ENCODE measurements around the gene PXN.

DNA sequence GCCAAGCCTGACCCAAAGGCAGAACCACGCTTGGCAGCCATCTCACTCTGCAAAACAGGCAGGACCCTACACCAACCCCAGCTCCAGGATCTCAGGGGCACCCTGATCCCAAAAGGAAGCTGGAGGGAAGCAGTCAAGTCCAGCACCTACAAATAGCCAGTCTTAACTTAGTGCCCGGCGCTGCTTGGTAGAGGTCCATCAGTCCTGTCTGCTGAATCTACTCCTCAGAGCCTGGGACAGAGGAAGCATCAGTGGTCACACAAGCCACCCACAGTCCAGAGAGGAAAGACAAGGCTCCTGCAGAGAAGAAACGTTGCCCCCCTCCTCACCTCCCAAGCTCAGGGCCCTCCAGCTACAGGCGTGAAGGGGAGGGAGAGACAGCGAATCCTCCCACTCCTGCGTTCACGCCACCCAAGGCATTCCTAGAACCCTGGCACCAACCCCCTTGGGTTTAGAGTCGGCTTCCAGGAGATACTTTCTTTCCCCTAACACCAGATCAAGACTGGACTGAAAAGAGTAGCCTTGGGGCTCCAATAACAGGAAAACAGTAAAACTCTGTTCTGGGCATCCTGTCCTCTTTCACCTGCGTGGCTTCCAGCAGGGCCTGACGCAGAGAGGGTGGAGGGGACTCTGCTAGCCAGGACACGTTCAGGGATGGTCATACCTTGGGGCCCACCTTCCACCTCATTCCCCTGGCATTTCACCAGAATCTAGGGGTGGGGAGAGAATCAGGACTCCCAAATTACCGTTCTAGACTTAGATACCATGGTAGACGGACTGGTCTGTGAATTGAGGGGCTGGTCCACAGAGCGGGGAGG is 1.2 kb downstream of the PXN start:
- TF ChIP-seq MAX (IDR thresholded peaks at IDR 0.05) (no peak), YY1 (IDR thresholded peaks at IDR 0.05) (no peak), FOXA1 (IDR thresholded peaks at IDR 0.05) (no peak), HNF4G (IDR thresholded peaks at IDR 0.05) (no peak), NR2F2 (IDR thresholded peaks at IDR 0.05) (no peak)
- TF ChIP-seq, protein P1, sequence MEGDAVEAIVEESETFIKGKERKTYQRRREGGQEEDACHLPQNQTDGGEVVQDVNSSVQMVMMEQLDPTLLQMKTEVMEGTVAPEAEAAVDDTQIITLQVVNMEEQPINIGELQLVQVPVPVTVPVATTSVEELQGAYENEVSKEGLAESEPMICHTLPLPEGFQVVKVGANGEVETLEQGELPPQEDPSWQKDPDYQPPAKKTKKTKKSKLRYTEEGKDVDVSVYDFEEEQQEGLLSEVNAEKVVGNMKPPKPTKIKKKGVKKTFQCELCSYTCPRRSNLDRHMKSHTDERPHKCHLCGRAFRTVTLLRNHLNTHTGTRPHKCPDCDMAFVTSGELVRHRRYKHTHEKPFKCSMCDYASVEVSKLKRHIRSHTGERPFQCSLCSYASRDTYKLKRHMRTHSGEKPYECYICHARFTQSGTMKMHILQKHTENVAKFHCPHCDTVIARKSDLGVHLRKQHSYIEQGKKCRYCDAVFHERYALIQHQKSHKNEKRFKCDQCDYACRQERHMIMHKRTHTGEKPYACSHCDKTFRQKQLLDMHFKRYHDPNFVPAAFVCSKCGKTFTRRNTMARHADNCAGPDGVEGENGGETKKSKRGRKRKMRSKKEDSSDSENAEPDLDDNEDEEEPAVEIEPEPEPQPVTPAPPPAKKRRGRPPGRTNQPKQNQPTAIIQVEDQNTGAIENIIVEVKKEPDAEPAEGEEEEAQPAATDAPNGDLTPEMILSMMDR (IDR thresholded peaks at IDR 0.05; ENCODE audit: low read depth, low read length, missing input control) = no peak
